ENCODE results near the gene KMT2C. TPM values are rescaled to one million over a fixed set of nuclear protein-coding genes. Genes with fewer than 3 reads are reported as not detected.

The KMT2C gene
- total RNA-seq, 3 donors from 2014 or later: 73.6 to 112 (median 85.5) TPM

- no peaks in the 10 kb centered on the region for H3K9me3 ChIP-seq
- H3K4me1 ChIP-seq: no peaks in the 10 kb centered on the region
- H3K4me3 ChIP-seq: no peak overlapping the region
- intact Hi-C loops (cut with DNase I; ENCODE audit: low total_unique reads): no loop called here
- no peak for DNase-seq (ENCODE audit: low spot score in 2 of 2)
- no peak overlapping the region for H3K27ac ChIP-seq
- no peak for TF ChIP-seq POLR2A (IDR thresholded peaks at IDR 0.05)
- no peak for TF ChIP-seq POLR2AphosphoS5 (IDR thresholded peaks at IDR 0.05)
- no peak for TF ChIP-seq CTCF (IDR thresholded peaks at IDR 0.05)
- peaks cover 7% of the 10 kb centered on the region for H3K36me3 ChIP-seq
- H3K27me3 ChIP-seq: no peaks in the 10 kb centered on the region
Measured at GRCh38 chr7:152196391-152196790, 239.4 kb downstream of the KMT2C start.

- intact Hi-C loops (cut with DNase I; ENCODE audit: low total_unique reads): no loop called here
- TF ChIP-seq CTCF (IDR thresholded peaks at IDR 0.05) (no peak), POLR2AphosphoS5 (IDR thresholded peaks at IDR 0.05) (no peak)
- H3K4me3 ChIP-seq: no peak overlapping the region
Measured at GRCh38 chr7:152193880-152194279, 241.9 kb downstream of the KMT2C start.

GRCh38 chr7:152189061-152189460 is 246.7 kb downstream of the KMT2C start:
- no peaks in the 10 kb centered on the region for H3K4me1 ChIP-seq
- no peak overlapping the region for H3K27ac ChIP-seq
- no peaks in the 10 kb centered on the region for H3K27me3 ChIP-seq
- peaks cover 3% of the 10 kb centered on the region for H3K36me3 ChIP-seq
- DNase-seq (ENCODE audit: low spot score in 2 of 2): no peak
- no peaks in the 10 kb centered on the region for H3K9me3 ChIP-seq
- H3K4me3 ChIP-seq: no peak overlapping the region
- TF ChIP-seq POLR2A (IDR thresholded peaks at IDR 0.05) (no peak), CTCF (IDR thresholded peaks at IDR 0.05) (no peak), POLR2AphosphoS5 (IDR thresholded peaks at IDR 0.05) (no peak)
- intact Hi-C loops (cut with DNase I; ENCODE audit: low total_unique reads): no loop called here

More at GRCh38 chr7:152193880-152194279, 241.9 kb downstream of the KMT2C start:
- Histone ChIP-seq H3K9me3 (no peaks in the 10 kb centered on the region), H3K27ac (no peak overlapping the region), H3K27me3 (no peaks in the 10 kb centered on the region), H3K36me3 (peaks cover 7% of the 10 kb centered on the region), H3K4me1 (no peaks in the 10 kb centered on the region)
- DNase-seq (ENCODE audit: low spot score in 2 of 2): no peak

GRCh38 chr7:152185558-152185957 is 250.2 kb downstream of the KMT2C start:
- Histone ChIP-seq H3K27ac (no peak overlapping the region), H3K36me3 (no peaks in the 10 kb centered on the region), H3K4me1 (no peaks in the 10 kb centered on the region), H3K4me3 (no peak overlapping the region), H3K9me3 (no peaks in the 10 kb centered on the region), H3K27me3 (no peaks in the 10 kb centered on the region)
- no peak for DNase-seq (ENCODE audit: low spot score in 2 of 2)
- intact Hi-C loops (cut with DNase I; ENCODE audit: low total_unique reads): no loop called here
- TF ChIP-seq POLR2A (IDR thresholded peaks at IDR 0.05) (no peak), POLR2AphosphoS5 (IDR thresholded peaks at IDR 0.05) (no peak), CTCF (IDR thresholded peaks at IDR 0.05) (no peak)

- intact Hi-C loops (cut with DNase I; ENCODE audit: low total_unique reads): no loop called here
Measured at GRCh38 chr7:152180587-152180986, 255.2 kb downstream of the KMT2C start.

More at GRCh38 chr7:152180587-152180986, 255.2 kb downstream of the KMT2C start:
- no peaks in the 10 kb centered on the region for H3K4me1 ChIP-seq
- TF ChIP-seq POLR2AphosphoS5 (IDR thresholded peaks at IDR 0.05) (no peak), POLR2A (IDR thresholded peaks at IDR 0.05) (no peak), CTCF (IDR thresholded peaks at IDR 0.05) (no peak)
- H3K27ac ChIP-seq: no peak overlapping the region
- no peaks in the 10 kb centered on the region for H3K36me3 ChIP-seq
- no peak overlapping the region for H3K4me3 ChIP-seq
- no peaks in the 10 kb centered on the region for H3K9me3 ChIP-seq
- DNase-seq (ENCODE audit: low spot score in 2 of 2): no peak
- H3K27me3 ChIP-seq: no peaks in the 10 kb centered on the region
